ENCODE results near the gene TRIM71.

TRIM71 gene

GRCh38 chr3:32855350-32855953 is 37.7 kb downstream of the TRIM71 start:
- Histone ChIP-seq H3K27ac (ENCODE audit: low read depth, low read length) (no peak overlapping the region), H3K9me3 (ENCODE audit: control insufficient read depth, insufficient read depth, low read length) (no peaks in the 10 kb centered on the region), H3K4me3 (ENCODE audit: low read length) (no peak overlapping the region), H4K20me1 (ENCODE audit: control insufficient read depth, insufficient read depth, low read depth, low read length) (no peaks in the 10 kb centered on the region), H3K79me2 (ENCODE audit: control insufficient read depth, low read length) (no peaks in the 10 kb centered on the region), H3K36me3 (ENCODE audit: control insufficient read depth, low read length) (no peaks in the 10 kb centered on the region), H3F3A (ENCODE audit: control insufficient read depth, insufficient read depth) (no peaks in the 10 kb centered on the region), H3K4me2 (ENCODE audit: low read length) (no peak overlapping the region), H3K9me2 (replicated peaks; ENCODE audit: control insufficient read depth, low read length) (no peaks in the 10 kb centered on the region), H3K27me3 (ENCODE audit: control insufficient read depth, low read length) (peaks cover 3% of the 10 kb centered on the region; the same call in 1 of the 2 replicates), H3K4me1 (ENCODE audit: control insufficient read depth, low read length) (no peaks in the 10 kb centered on the region)
- no peak for TF ChIP-seq EZH2phosphoT487 (IDR thresholded peaks at IDR 0.05; ENCODE audit: borderline replicate concordance, low read length)
- TF ChIP-seq CTCF (IDR thresholded peaks at IDR 0.05; ENCODE audit: low read depth, low read length, poor library complexity, severe bottlenecking) = no peak

GRCh38 chr3:32856355-32856889 is 38.6 kb downstream of the TRIM71 start:
- Histone ChIP-seq H3K27ac (ENCODE audit: low read depth, low read length) (no peak overlapping the region), H3K4me1 (ENCODE audit: control insufficient read depth, low read length) (no peaks in the 10 kb centered on the region), H3K9me3 (ENCODE audit: control insufficient read depth, insufficient read depth, low read length) (no peaks in the 10 kb centered on the region), H3K27me3 (ENCODE audit: control insufficient read depth, low read length) (peaks cover 3% of the 10 kb centered on the region; the same call in 1 of the 2 replicates), H3K4me2 (ENCODE audit: low read length) (no peak overlapping the region), H3K79me2 (ENCODE audit: control insufficient read depth, low read length) (no peaks in the 10 kb centered on the region), H3K4me3 (ENCODE audit: low read length) (no peak overlapping the region), H3K36me3 (ENCODE audit: control insufficient read depth, low read length) (no peaks in the 10 kb centered on the region), H3F3A (ENCODE audit: control insufficient read depth, insufficient read depth) (no peaks in the 10 kb centered on the region), H4K20me1 (ENCODE audit: control insufficient read depth, insufficient read depth, low read depth, low read length) (no peaks in the 10 kb centered on the region), H3K9me2 (replicated peaks; ENCODE audit: control insufficient read depth, low read length) (no peaks in the 10 kb centered on the region)
- TF ChIP-seq CTCF (IDR thresholded peaks at IDR 0.05; ENCODE audit: low read depth, low read length, poor library complexity, severe bottlenecking) (no peak), EZH2phosphoT487 (IDR thresholded peaks at IDR 0.05; ENCODE audit: borderline replicate concordance, low read length) (no peak)

- no peaks in the 10 kb centered on the region for H3K4me1 ChIP-seq (ENCODE audit: control insufficient read depth, low read length)
Measured at GRCh38 chr3:32856901-32857507, 39.2 kb downstream of the TRIM71 start.

More at GRCh38 chr3:32856901-32857507, 39.2 kb downstream of the TRIM71 start:
- no peak overlapping the region for H3K27ac ChIP-seq (ENCODE audit: low read depth, low read length)
- no peaks in the 10 kb centered on the region for H3K36me3 ChIP-seq (ENCODE audit: control insufficient read depth, low read length)
- no peak overlapping the region for H3K4me3 ChIP-seq (ENCODE audit: low read length)
- H3K9me2 ChIP-seq (replicated peaks; ENCODE audit: control insufficient read depth, low read length) = no peaks in the 10 kb centered on the region
- H3K4me2 ChIP-seq (ENCODE audit: low read length) = no peak overlapping the region
- H4K20me1 ChIP-seq (ENCODE audit: control insufficient read depth, insufficient read depth, low read depth, low read length) = no peaks in the 10 kb centered on the region
- no peaks in the 10 kb centered on the region for H3F3A ChIP-seq (ENCODE audit: control insufficient read depth, insufficient read depth)
- TF ChIP-seq CTCF (IDR thresholded peaks at IDR 0.05; ENCODE audit: low read depth, low read length, poor library complexity, severe bottlenecking) (no peak), EZH2phosphoT487 (IDR thresholded peaks at IDR 0.05; ENCODE audit: borderline replicate concordance, low read length) (no peak)
- H3K9me3 ChIP-seq (ENCODE audit: control insufficient read depth, insufficient read depth, low read length) = no peaks in the 10 kb centered on the region
- peaks cover 3% of the 10 kb centered on the region; the same call in 1 of the 2 replicates for H3K27me3 ChIP-seq (ENCODE audit: control insufficient read depth, low read length)
- no peaks in the 10 kb centered on the region for H3K79me2 ChIP-seq (ENCODE audit: control insufficient read depth, low read length)
